ENCODE data around the gene REPS2. TPM values are rescaled to one million over a fixed set of nuclear protein-coding genes. Genes with fewer than 3 reads are reported as not detected.
"Not testable (repeated sequence)": the region's sequence is repeated elsewhere in the genome, so short reads cannot be mapped to it uniquely, and the experiment has no call there.

The REPS2 gene
- total RNA-seq, 1 experiment from 2014 or later = 9.2 TPM

DNA sequence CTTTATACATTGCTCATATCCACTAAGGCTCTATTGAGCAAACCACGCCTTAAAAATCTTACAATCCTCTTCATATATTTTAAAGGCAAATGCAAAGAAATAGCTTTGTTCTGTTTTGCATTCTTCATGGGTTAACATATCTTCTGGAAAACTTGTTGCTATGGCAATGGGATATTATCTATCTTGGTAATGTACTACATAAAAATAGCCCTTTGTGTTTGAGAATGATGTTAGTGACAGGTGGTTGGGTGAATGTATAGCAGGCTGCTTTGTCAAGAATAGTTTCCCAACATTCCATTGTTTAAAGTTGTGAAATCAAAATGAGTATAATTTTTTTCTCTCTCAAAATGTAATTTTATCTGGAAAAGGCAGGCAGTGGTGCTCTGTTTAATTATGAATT lies 16.8 kb downstream of the REPS2 start:
- DNase-seq (ENCODE audit: low spot score) = no peak

DNA sequence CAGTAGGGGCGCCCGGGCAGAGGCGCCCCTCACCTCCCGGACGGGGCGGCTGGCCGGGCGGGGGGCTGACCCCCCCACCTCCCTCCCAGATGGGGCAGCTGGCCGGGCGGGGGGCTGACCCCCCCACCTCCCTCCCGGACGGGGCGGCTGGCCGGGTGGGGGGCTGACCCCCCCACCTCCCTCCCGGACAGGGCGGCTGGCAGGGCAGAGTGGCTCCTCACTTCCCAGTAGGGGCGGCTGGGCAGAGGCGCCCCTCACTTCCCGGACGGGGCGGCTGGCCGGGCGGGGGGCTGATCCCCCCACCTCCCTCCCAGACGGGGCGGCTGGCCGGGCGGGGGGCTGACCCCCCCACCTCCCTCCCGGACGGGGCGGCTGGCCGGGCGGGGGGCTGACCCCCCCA lies 18.5 kb downstream of the REPS2 start:
- not testable (repeated sequence) for DNase-seq (ENCODE audit: low spot score)

- no peak for DNase-seq (ENCODE audit: low spot score)
These were observed 20.4 kb downstream of the REPS2 start for GRCh38 chrX:16966752-16967448.

DNA sequence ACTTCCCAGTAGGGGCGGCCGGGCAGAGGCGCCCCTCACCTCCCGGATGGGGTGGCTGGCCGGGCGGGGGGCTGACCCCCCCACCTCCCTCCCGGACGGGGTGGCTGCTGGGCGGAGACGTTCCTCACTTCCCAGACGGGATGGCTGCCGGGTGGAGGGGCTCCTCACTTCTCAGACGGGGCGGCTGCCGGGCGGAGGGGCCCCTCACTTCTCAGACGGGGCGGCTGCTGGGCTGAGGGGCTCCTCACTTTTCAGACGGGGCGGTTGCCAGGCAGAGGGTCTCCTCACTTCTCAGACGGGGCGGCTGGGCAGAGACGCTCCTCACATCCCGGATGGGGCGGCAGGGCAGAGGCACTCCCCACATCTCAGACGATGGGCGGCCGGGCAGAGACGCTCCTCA lies 22.3 kb downstream of the REPS2 start:
- DNase-seq (ENCODE audit: low spot score) = not testable (repeated sequence)

- DNase-seq (ENCODE audit: low spot score) = no peak
These were observed 24.5 kb downstream of the REPS2 start for GRCh38 chrX:16970977-16971376.

DNA sequence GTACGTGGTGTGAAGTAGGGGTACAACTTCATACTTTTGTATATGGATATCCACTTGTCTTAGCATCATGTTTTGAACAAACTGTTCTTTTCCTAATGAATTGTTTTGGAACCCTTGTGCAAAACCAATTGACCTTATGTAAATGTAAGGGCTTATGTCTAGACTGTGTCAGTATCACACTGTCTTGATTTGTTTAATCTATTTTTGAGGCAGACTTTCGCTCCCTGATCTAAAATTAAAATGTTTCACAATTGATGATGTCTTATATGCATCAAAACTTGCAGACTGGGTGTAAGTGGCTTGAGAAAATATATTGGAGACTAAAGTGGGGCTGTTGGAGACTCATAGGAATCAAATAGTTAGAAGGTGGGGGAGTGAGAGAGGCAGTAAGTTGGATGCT lies 25.2 kb downstream of the REPS2 start:
- DNase-seq (ENCODE audit: low spot score) = no peak

DNA sequence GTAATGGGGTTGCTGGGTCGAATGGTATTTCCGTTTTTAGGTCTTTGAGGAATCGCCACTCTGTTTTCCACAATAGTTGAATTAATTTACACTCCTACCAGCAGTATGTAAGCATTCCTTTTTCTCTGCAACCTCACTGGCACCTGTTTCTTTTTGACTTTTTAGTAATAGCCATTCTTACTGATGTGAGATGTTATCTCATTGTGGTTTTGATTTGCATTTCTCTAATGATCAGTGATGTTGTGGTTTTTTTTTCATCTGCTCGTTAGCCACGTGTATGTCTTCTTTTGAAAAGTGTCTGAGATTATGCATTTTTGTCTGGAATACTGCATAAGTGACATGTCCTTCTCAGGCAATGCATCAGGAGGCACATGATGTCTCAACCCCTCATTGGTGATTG lies 28.8 kb downstream of the REPS2 start:
- no peak for DNase-seq (ENCODE audit: low spot score)

- no peak for DNase-seq (ENCODE audit: low spot score)
These were observed 31.3 kb downstream of the REPS2 start for GRCh38 chrX:16977771-16978170.

DNA sequence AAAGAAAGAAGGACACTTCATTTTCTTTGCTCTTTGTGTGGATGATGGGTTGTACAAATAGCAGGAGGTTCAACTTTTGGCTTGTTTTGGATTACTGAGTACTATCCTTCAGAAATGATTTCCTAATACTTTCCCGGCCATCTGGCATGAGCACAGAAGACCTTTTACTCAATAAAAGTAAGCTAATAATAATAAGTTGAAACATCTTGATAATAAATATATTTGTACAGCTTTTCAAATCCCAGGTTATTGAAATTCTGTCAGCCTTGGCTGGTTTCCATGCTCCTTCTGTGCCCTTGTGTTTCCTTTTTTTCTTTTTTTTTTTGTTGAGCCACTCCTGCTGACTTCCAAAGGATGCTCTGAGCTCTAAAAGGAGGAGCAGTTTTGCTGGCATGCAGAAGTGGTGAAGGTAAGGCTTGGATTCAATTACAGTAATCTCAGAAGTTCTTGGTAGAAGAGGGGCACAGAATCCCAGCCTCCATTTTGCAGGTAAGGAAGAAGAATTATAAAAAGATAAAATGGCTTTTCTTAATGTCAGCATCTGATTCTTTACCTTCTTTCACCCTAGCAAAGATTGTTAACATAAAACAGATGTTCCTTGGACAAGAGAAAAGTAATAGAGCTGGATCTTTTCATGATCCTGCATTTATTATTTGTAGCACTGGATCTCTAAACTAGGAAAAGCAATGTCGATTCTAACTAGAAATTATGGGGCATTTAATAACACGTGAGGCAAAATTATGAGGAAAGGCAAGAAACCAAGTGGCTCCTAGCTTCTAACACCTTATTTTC lies 31.9 kb downstream of the REPS2 start:
- DNase-seq (ENCODE audit: low spot score) = no peak

DNA sequence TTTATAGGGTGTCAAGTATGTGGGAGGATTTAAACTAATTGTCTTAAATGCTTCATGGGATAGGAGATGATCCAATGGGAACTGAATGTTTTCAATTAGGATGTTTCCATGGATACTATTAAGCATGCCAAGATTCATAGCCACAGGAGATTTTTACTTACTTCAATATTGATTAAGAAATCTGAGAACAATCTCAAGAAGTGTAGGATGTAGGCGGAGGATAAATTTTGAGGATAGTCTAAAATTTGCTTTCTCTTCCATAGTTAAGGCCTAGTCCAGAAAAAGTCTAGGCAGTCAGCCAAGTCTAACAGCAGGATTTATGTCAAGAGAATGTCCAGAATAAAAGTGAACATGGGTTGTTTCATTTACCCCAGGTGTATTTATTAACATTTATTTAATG lies 32.8 kb downstream of the REPS2 start:
- no peak for DNase-seq (ENCODE audit: low spot score)

- no peak for DNase-seq (ENCODE audit: low spot score)
These were observed 34.8 kb downstream of the REPS2 start for GRCh38 chrX:16981209-16981608.

GRCh38 chrX:16981980-16982379 lies 35.5 kb downstream of the REPS2 start:
- no peak for DNase-seq (ENCODE audit: low spot score)

GRCh38 chrX:16983051-16983450 lies 36.6 kb downstream of the REPS2 start:
- DNase-seq (ENCODE audit: low spot score) = no peak

DNA sequence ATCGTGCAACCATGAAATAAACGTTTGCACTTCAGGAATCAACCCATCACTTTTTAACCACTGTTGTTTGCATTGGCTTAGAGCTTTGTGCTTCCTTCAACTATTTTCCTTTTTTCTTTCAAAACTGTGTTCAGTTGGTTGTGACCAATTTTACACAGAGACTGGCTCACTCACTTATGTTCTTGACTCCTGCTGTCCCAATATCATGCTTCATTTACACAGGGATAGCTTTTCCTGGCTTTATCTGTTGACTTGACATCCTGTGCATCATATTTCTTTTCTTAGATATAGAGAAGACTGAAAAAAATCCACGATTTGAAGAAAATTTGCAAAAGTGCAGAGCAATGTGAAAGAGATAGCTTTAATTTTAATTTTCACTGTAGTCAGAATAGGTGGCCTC lies 38.8 kb downstream of the REPS2 start:
- no peak for DNase-seq (ENCODE audit: low spot score)

DNA sequence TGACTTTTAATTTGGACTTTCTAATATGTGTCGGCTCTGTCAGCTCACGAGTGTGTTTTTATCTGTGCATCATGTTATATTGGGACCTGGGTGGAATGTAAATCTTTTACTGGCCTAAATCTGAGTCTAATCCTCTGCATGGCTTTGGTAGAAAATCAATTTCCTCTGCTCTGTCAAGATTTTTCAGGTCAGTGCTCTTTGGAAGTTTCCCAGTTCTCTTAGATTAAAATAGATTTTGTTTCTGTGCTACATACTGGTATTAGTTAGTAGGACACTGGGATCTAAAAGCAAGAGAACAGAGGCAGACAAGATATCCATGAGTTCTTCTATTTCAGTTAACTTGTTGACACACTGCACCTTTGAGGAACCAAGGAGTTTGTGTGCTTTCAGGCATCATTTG lies 39.7 kb downstream of the REPS2 start:
- no peak for DNase-seq (ENCODE audit: low spot score)

GRCh38 chrX:16989750-16990149 lies 43.3 kb downstream of the REPS2 start:
- no peak for DNase-seq (ENCODE audit: low spot score)

DNA sequence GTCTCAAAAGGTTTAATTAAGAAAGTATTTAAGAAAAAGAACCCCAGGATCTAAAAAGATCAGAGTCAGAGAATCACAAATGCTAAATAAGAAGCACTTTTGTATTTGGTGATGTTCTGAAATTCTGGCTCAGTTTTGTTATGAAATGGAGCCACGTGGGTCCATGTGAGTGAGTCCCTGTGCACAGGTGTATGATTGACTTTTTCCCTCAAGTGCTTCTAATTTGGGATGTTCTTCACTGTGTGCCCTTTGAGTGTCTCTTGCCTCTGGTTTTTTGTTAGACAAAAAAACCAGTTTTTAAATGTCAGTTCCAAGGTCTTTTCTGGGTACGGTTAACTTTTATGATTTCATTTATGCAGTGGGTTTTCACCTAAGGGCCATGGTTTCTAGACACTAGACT lies 44.4 kb downstream of the REPS2 start:
- DNase-seq (ENCODE audit: low spot score) = no peak

DNA sequence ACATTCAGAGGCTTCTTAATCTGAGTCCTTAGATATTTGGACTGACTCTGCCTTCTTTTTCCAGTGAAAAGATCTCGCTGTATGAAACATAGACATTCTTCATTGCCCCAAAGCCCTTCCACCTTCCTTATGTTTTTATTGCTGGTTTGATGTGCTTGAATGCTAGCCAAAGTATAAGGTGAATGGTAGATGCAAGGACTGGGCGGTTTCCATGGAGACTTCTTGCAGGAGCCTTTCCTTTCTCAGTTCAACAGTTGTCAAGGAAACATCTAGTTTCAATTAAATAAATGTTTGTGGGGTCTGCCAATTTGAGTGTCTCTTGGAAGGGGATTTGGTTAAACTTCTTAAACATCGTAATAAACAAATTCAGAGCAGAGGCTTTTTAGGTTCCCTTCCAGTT lies 46.0 kb downstream of the REPS2 start:
- DNase-seq (ENCODE audit: low spot score) = no peak

DNA sequence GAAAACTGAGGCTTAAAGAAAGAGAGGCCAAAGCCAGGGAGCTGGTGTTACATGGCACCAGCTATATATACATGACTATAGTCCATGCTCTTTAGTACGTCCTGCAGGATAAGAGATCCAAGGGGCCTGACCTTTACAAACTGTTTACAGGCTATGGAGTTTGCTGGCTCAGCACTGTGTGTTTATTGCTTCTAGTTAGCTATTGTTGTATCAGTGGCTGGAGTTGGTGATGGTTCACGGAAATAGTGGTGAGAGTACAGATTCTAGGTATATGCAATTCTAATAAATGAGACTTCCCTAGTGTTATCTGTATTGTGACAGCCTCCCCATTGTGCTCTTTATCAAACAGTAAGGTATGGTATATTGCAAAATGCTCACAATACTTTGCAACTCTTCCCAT lies 46.5 kb downstream of the REPS2 start:
- DNase-seq (ENCODE audit: low spot score) = no peak

GRCh38 chrX:16993791-16994318 lies 47.4 kb downstream of the REPS2 start:
- DNase-seq (ENCODE audit: low spot score) = peak; percentile 21

- DNase-seq (ENCODE audit: low spot score) = no peak
These were observed 48.3 kb downstream of the REPS2 start for GRCh38 chrX:16994736-16995135.

- DNase-seq (ENCODE audit: low spot score) = no peak
These were observed 50.9 kb downstream of the REPS2 start for GRCh38 chrX:16997313-16997712.

GRCh38 chrX:16999275-16999674 lies 52.8 kb downstream of the REPS2 start:
- DNase-seq (ENCODE audit: low spot score) = no peak
